Ammon's horn (tissue), 1 donor: ENCODE data around the gene MYO10.
"Not testable (repeated sequence)": the region's sequence is repeated elsewhere in the genome, so short reads cannot be mapped to it uniquely, and the experiment has no call there.

ENCODE experiments used
- DNase-seq: peaks from one replicate; pipeline ENCODE4 v3.0.0-alpha.2; 2016; ENCODE audit warnings: low spot score

MYO10 gene

DNA sequence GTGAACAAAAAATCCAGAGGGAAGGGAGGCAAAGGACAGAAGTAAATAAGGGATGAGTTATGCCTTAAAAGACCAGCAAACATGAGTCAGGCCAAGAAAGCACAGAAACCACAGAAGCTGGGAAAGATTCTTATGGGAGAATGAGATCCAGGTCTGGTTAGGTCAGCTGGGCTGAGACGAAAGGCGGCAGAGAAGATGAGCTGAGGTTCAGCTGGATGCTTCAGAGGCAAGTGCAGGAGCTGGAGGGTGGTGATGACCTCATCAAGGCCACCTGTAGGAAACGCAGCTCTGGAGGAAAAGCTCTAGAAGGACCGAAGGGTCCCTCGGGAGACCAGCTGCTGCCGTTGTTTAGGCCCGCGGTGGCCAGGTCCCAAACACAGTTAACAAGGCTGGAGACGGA lies 152.0 kb downstream of the MYO10 start:
- DNase-seq, result no peak

DNA sequence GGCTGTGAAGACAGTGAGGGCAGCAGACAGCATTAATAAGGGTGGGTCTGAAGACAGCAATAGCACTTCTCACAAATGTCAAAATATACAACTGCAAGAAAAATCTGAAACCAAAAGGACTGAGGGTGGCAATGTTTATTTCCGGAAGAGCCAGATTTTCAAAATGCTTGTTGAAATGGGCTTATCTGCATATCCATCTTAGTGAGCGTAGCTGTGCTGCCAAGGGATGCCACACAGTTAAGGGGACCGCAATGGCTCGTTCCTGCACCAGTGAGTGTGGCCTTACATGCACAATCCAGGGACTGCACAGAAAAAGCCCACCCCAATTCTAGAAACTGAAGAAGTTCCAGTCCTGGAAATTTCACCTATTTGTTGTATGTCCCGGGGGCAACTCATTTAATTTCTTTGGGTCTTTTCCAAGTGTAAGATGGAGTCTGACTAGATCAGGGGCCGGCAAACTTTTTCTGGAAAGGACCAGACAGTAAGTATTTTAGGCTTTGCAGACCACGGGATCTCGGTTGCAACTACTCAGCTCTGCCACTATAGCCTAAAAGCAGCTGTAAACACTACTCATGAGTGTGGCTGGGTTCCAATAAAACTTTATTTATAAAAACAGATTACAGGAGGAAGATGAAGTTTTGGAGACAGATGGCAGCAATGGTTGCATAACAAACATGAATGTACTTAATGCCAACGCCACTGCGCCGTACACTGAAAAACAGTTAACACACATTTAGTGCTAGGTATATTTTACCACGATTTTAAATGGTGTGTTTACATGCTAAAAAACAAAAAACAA lies 154.1 kb downstream of the MYO10 start:
- DNase-seq, result no peak

DNA sequence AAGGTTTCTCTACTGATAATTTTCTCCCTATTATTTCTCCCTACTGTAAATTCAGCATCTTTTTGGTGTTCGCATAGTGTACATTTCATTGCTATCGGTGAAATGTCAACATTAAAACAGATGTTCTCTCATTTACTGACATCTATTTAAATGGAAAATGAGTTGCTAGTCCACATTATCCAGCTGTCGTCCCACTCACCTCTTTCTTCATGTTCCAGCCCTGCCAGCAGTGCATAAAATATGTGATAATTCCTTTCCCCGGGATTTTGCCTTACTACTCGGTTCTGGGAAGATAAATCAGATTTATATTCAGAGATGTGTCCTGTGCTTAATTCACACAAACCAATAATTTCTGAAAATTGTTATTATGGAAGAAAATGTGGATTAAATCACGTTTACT lies 155.8 kb downstream of the MYO10 start:
- no peak for DNase-seq

DNA sequence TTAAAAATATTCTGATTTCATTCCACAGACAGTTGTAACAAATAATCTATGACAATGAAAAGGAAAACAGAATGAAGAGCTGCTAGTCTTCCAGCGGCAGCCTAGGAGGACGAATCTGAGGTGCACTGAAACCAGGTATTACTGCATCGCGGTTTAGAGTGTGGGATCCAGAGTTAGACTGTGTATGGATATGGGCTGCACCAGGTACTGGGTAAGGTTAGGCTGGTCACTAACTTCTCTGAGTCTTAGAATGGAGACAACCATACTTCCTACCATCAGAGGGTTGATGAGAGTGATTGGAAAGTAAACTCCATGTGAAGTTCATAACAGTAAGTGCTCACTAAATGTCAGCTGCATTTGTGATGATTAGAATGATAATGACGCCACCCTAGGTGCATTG lies 158.7 kb downstream of the MYO10 start:
- DNase-seq, result no peak

DNA sequence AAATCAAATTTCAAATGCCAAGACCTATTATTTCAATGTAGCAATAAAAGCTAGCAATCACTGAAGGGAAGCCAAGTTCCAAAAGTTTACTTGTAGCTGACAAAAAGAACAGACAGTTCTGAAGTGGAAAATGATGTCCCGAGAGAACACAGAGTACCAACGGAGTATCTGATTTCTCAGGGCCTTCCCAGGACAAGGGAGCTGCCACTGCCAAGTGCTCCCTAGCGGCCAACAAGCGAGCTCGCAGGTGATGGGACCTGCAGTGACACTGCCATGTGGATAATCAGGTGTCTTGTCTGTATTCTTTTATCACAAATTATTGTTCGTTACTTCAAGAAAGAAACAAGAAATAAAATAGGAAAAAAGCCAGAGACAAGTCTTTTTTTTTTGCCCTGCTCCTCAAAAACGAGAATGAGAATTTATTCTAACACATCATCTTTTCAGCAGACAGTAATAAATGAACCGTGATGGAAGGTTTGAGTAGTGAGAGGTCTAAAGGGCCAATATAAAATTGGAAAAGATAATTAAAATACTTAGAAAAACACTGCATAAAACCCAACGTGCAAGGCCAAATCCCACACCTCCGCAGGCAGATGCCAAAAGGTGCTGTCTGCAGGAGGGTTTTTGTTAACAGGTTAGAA lies 159.4 kb downstream of the MYO10 start:
- DNase-seq, result peak; percentile 66

DNA sequence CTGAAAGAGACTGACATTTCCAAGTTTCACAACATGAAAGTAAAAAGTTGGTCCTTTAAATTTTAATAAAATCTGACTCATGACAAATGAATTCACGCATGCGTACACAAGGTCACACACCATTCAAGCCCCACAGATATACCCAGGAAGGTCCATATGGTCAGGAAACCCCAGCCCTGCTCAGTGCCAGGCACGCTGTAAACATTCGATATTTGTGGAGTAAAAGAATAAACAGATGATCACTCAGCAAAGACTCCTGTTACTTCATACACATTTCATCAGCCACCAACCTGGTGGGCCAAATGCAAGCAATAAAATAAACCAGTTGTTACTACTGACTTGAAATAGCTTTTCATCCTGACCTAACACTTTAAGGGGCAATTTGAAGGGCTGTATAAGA lies 161.3 kb downstream of the MYO10 start:
- DNase-seq, result no peak

DNA sequence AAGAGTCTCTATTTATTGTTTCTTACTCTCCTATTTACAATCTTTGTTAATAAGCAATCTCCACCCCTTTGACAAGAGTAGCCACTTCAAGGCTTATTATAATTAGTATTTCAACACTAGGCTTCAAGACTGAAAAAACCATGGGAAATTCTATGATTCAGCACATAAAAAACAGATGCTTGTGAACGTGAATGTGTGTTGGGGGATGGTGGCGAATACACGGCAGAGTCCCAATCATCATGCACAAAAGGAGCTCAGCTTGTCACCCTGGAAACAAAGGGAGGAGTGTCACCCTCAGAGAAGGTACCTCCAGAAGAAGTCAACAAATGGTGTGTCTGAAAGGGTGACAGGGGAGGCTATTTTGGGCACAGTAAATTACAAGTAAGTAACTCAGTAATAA lies 162.1 kb downstream of the MYO10 start:
- peak; percentile 45 for DNase-seq

DNA sequence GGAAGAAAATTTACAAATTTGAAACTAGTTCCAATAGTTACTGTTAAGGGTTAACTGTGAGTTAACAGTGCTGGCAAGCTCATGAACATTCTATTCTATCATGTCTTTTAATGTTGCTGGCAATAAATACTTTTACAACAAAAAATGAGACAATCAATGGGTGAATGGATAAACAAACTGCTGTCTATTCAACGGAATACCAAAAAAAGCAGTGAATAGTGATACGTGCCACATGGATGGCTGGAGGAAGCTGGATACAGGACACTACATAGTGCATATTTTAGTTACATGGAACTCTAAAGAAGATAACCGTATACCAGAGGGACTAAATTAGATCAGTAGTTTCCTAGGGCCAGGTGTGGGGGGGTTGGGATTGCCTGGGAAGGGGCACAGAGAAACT lies 163.5 kb downstream of the MYO10 start:
- DNase-seq, result no peak

DNA sequence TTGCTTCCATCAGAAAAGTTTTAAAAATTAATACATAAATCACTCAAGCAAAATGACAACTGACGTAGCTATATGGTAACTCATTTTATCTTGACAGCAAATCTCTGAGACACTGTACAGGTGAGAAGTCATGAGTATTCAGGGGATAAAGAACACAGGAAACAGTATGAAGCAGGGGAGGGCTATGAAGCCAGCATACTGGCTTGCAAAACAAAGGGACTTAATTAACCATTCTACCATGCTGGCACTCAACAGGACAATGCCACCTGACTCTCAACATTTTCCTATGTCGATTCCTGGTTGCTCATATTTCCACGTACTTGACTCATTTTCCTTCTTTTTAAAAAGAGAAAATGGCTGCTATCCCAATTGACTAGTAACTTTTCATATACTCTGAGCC lies 167.9 kb downstream of the MYO10 start:
- no peak for DNase-seq

DNA sequence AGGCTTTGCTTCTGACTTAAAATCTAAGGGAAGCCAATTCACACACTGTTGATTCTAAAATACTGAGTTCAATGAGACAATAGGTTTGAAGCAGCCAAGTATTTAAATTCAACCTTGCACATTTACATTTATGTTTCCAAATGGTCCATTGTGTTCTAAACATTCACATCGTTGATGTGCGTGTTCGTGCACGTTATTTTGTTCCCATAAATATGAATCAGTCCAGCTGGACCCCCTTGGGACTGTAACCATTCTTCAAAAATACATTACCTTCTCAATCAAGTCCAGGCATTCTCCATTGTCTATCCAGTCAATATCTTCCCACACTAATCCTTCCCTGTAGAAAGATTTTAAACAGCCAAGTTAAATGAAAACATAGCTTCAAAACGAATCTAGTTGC lies 172.9 kb downstream of the MYO10 start:
- no peak for DNase-seq

DNA sequence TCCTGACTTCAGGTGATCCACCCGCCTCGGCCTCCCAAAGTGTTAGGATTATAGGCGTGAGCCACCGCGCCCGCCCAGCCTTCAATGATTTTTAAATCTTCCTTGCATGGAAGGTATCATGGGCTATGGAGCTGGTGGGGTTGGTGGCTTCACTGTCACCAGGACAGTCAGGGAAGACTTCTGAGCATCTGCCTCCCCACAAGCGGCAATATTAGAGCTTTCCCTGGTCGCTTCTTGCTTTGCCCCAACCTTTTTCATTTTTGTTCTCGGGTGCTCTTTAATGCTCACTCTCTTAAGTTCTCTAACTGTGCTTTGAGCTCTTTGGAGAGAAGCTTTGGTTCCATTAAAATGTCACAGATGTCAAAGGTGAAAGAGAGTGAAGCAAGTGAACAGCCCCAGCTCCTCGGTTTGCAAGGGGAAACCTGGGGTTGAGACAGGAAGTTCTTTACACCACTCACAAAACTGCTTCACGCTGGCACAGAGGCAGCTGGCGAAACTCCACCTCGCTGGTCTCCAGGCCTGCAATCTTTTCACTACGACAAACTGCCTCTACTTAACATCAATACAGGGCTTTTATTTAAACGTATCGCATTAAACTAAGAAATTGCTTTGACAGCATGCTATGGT lies 176.8 kb downstream of the MYO10 start:
- DNase-seq, result no peak

DNA sequence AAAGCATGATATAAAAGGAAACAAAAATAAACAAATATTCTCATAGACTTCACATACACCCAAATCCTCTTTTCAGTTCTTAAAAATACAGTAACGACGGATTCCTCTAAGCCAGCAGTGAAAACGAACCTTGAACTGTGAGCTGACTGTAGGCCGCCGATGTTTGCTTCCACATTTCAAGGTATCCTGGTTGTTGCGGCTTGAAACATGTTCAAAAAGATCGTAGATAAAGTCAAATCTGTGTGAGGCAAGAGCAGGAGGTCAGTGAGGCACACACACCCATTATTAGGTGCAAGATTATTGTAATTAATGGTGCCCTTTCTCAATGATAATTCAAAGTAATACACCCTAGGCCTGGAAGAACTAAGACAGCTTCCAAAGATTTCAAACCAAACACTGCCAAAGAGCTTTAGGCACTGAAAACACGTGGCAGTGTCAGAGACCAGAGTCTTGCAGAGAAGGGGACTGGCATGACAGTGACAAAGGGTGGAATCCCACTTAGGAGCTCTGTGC lies 178.0 kb downstream of the MYO10 start:
- no peak for DNase-seq

DNA sequence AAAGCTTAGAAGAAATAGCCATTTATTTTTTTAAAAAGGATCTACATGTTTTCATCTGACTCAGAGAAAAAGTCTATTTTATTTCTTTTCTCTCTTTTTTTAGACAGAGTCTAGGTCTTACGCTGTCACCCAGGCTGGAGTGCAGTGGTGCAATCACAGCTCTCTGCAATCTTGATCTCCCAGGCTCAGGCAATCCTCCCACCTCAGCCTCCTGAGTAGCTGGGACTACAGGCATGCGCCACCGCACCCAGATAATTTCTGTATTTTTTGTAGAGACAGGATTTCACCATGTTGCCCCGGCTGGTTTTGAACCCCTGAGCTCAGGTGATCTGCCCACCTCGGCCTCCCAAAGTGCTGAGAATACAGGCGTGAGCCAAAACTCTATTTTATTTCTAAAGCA lies 178.5 kb downstream of the MYO10 start:
- DNase-seq, result not testable (repeated sequence)

DNA sequence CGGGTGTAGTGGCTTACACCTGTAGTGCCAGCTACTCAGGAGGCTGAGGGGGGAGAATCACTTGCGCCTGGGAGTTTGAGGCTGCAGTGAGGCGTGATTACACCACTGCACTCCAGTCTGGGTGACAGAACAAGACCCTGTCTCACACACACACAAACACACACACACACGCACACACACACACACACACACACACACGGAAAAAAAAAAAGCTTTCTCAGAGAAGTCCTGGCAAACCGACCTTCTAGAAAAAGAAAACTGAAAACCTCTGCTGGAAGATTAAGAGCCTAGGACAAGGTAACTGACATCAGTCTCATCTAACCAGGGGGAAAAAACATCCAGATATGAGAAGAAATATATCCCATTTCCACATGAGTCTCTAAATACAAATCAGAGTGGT lies 178.9 kb downstream of the MYO10 start:
- DNase-seq, result no peak

DNA sequence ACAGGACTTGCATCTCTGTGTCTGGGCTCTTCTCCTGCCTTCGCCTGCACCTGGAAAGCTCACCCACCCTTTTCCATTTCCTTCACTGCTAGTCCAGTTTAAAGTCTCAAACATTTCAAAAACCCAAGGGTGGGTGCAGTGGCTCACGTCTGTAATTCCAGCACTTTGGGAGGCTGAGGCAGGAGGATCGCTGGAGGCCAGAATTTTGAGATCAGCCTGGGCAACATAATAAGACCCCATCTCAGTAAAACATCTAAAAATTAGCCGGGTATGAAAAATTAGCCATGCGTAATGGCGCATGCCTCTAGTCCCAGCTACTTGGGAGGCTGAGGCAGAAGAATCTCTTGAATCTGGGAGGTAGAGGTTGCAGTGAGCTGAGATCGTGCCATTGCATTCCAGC lies 179.4 kb downstream of the MYO10 start:
- no peak for DNase-seq

DNA sequence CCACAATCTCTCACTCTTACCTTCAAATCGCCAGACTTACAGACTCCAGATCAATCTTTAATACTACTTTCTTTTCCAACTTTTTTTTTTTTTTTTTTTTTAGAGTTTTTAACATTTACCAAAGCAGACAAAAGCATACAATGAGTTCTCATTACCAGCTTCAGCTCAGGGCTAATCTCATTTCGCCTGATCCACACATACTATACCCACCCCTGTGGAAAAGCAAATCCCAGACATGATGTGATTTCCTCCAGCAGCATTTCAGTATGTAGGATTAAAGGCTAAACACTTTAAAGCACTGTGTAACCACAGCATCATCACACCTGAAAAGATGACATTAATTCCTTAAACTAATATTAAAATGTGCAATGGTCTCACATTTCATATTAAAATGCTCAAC lies 180.4 kb downstream of the MYO10 start:
- DNase-seq, result no peak

DNA sequence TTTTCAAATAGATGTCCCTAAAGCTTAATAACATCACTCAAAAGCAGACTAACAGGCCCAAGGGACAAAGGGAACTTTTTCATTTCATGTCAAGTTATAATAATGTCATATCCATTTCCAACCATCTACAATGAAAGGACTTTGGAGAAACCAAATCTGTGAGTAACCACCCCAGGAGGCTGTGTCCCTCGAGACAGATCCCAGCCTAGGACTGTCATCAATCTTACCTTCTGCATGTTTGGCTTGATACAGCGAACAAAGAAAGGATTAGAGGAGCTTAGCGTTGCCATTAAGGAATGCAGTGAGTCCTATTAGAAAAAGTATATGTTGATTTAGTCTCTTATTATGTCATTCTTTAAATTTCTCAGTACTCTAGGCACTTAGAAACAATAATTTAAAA lies 181.5 kb downstream of the MYO10 start:
- no peak for DNase-seq

DNA sequence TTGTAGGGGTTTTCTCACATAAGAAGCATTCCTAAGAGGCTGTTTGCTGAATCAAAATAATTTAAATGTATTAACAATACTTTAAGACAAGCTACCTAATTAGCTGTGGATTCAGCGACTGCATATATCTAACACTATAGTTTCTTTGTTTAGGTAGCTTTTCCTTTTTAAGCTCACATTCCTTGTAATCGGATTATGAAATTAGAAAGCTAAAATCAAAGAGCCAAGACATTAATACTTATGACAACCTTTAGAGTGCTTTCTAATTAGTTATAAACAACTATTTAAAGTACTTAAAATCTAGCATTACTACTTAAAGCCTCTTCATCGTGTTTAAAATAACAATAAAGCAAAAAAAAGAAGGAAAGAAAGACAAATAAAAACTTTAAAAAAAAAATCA lies 182.0 kb downstream of the MYO10 start:
- DNase-seq, result no peak

DNA sequence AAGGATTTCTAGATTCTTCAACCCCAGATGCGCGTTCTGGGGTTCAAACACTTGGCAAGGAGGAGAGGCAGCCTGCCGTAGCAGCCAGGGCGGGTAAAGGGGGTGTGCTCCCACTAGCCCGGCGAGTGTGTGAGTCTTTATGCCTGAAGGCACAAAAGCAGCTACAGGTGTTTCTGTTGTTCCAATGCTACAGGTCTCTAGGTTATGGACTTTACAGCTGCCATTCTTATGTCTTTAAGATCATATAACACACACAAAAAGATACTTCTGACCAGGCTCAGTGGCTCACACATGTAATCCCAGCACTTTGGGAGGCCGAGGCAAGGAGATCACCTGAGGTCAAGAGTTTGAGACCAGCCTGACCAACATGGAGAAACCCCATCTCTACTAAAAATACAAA lies 185.6 kb downstream of the MYO10 start:
- no peak for DNase-seq

DNA sequence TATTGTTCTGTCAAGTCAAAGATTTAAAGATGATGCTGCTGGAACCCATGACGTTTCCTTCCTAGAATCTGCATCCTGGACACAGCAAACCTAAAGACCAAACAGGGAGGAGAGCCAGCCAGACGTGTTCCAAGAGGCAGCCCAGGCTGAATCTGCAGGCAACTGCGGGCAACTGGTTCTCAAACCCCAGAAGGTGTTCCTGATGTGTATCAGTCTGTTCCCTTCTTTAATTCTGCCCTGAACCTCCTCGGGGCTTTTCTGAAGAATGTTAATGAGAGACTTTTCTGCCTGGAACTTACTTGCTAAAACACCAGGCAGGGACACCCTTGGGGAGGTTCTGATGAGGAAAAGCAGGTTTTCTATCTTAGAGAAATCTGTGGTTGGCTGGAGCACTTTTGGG lies 186.5 kb downstream of the MYO10 start:
- no peak for DNase-seq

DNA sequence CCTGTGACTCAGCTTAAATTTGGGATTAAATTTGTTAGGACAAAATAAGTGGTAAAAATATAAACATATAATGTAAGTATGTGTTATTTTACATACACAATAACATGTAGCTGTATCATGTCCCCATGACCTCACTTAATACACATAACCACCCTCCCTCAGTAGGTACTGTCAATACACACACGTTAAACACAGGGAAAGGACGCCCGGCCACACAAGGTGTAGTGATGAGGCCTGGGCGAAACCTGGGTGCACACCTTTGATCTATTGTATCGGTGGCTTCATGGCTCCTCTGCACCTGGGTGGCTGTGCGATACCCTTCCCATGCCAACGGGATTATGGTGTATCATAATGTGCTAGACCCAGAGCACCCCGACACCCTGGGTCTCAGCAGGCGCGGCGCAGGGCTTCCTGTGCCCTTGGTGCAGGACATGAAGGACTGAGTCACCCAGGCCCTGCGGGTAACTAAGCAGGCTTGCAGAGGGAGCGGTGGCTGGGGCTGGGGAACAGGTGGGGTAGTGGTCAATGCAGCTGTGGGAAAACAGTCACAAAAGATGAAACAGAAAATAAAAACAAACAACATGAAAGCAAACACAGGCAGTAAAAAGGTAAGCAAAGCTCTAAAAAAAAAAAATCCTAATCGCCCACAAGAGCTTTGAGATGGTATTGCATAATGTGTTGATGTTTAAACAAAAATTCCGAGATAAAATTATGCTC lies 191.8 kb downstream of the MYO10 start:
- DNase-seq, result no peak

DNA sequence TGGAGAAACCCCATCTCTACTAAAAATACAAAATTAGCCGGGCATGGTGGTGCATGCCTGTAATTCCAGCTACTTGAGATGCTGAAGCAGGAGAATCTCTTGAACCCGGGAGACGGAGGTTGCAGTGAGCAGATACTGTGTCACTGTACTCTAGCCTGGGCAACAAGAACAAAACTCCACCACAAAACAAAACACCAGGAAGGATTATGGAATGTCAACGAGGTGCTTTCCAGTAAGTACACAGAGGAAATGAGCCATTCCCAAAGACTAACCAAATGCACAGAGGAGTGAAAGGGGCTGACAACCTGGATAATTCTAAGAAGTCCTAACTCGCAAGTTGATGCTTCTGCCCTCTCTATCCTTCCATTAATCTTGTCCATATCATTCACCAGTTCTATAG lies 193.2 kb downstream of the MYO10 start:
- no peak for DNase-seq
